Measurements from ENCODE around the gene EXT2. TPM values are rescaled to one million over a fixed set of nuclear protein-coding genes. Genes with fewer than 3 reads are reported as not detected.

Gene EXT2
- total and polyA plus RNA-seq, 10 of the 15 experiments (the other 5 are each of a cell fraction or from before 2014, with no cell fraction given): 3.8 to 31.4 (median 17.9) TPM

DNA sequence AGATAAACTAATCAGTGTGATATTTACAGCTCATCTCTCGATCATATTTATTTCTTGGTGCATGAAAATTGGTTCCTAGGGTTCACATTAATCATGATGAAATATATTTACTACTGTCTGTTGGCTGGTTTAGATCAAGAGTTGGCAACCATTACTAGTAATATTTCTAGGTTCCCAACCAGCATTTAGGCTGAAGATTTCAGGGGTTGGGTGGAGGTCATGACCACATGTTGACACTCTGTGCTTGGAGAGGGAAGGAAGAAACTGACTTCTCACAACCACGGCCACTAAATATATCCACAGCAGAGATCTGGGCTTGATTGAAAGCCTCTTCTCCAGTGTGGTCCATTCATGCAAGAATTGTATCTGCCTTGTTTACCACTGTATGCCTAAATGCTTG is 126.5 kb downstream of the EXT2 start (continued):
- TF ChIP-seq, protein P1, sequence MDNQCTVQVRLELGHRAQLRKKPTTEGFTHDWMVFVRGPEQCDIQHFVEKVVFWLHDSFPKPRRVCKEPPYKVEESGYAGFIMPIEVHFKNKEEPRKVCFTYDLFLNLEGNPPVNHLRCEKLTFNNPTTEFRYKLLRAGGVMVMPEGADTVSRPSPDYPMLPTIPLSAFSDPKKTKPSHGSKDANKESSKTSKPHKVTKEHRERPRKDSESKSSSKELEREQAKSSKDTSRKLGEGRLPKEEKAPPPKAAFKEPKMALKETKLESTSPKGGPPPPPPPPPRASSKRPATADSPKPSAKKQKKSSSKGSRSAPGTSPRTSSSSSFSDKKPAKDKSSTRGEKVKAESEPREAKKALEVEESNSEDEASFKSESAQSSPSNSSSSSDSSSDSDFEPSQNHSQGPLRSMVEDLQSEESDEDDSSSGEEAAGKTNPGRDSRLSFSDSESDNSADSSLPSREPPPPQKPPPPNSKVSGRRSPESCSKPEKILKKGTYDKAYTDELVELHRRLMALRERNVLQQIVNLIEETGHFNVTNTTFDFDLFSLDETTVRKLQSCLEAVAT (IDR thresholded peaks at IDR 0.05): no peak
- TF ChIP-seq RELA (IDR thresholded peaks at IDR 0.05; ENCODE audit: borderline replicate concordance, partially characterized antibody): no peak

DNA sequence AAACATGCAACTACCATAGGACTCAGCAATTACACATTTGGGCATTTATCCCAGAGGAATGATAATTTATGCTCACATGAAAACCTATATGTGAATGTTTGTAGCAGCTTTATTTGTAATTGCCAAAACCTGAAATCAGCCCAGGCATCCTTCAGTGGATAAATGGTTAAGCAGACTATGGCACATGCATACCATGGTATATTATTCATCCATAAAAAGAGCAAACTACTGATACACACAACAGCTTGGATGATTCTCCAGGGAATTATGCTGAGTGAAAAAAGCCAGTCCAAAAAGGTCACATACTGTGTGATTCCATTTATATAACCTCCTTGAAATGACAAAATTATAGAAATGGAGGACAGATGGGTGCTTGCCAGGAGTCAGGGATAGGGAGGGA is 127.8 kb downstream of the EXT2 start:
- Histone ChIP-seq H4K20me1 (ENCODE audit: control insufficient read depth, insufficient read depth) (no peaks in the 10 kb centered on the region), H3K9me3 (replicated peaks; ENCODE audit: control insufficient read depth, insufficient read depth, low read length) (no peaks in the 10 kb centered on the region), H3K27ac (ENCODE audit: control insufficient read depth, insufficient read depth) (no peak overlapping the region), H3K27me3 (replicated peaks in 1 of 2; ENCODE audit: control insufficient read depth in 2 of 2, insufficient read depth in 2 of 2, low read length in 1 of 2) (no peaks in the 10 kb centered on the region), H3K4me3 (no peak overlapping the region), H3K9ac (ENCODE audit: control insufficient read depth, insufficient read depth, low read length) (no peak overlapping the region), H3K4me1 (ENCODE audit: control insufficient read depth, insufficient read depth, low read length) (no peaks in the 10 kb centered on the region), H3K36me3 (ENCODE audit: control insufficient read depth in 2 of 2, insufficient read depth in 2 of 2, low read length in 1 of 2) (no peaks in the 10 kb centered on the region; a peak in 1 of 4 replicates), H3K79me2 (ENCODE audit: control insufficient read depth, insufficient read depth, low read length) (no peaks in the 10 kb centered on the region), H2AFZ (ENCODE audit: control insufficient read depth, low read depth, low read length) (no peak overlapping the region), H3K4me2 (ENCODE audit: control insufficient read depth, insufficient read depth) (no peak overlapping the region)
- BruUV-seq (replicated peaks): no TSS peak
- SMC1A ChIA-PET (ENCODE audit: uncharacterized antibody, unreplicated experiment): no interaction called here
- POLR2A ChIA-PET: no interaction called here
- RAD21 ChIA-PET (ENCODE audit: unreplicated experiment): no interaction called here
- in situ Hi-C loops (cut with MboI): no loop called here
- FAIRE-seq (no peak), ATAC-seq (no peak), DNase-seq (ENCODE audit: low read depth, low spot score) (no peak)
- TF ChIP-seq, protein P2, sequence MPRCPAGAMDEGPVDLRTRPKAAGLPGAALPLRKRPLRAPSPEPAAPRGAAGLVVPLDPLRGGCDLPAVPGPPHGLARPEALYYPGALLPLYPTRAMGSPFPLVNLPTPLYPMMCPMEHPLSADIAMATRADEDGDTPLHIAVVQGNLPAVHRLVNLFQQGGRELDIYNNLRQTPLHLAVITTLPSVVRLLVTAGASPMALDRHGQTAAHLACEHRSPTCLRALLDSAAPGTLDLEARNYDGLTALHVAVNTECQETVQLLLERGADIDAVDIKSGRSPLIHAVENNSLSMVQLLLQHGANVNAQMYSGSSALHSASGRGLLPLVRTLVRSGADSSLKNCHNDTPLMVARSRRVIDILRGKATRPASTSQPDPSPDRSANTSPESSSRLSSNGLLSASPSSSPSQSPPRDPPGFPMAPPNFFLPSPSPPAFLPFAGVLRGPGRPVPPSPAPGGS (IDR thresholded peaks at IDR 0.05; ENCODE audit: borderline replicate concordance, insufficient read depth, low read depth, low read length, poor library complexity, severe bottlenecking): no peak
- no peak for TF ChIP-seq RAD21 (IDR thresholded peaks at IDR 0.05; ENCODE audit: insufficient read depth, low read depth, low read length)
- no peak for TF ChIP-seq PAX5 (IDR thresholded peaks at IDR 0.05; ENCODE audit: borderline replicate concordance, low read depth, low read length)
- TF ChIP-seq HDAC6 (IDR thresholded peaks at IDR 0.05; ENCODE audit: unreplicated experiment): no peak
- no peak for TF ChIP-seq ASH2L (IDR thresholded peaks at IDR 0.05; ENCODE audit: borderline replicate concordance, low read depth)
- no peak for TF ChIP-seq MEF2B (IDR thresholded peaks at IDR 0.05; ENCODE audit: partially characterized antibody, poor library complexity, severe bottlenecking)
- no peak for TF ChIP-seq NR2C1 (IDR thresholded peaks at IDR 0.05)
- no peak for TF ChIP-seq ZBED1 (IDR thresholded peaks at IDR 0.05; ENCODE audit: borderline replicate concordance)
- no peak for TF ChIP-seq SUPT20H (IDR thresholded peaks at IDR 0.05; ENCODE audit: borderline replicate concordance, control insufficient read depth, low read depth, low read length)
- no peak for TF ChIP-seq TCF7 (IDR thresholded peaks at IDR 0.05; ENCODE audit: borderline replicate concordance)
- TF ChIP-seq MTA3 (IDR thresholded peaks at IDR 0.05; ENCODE audit: borderline replicate concordance, low read length): no peak
- CTCF ChIA-PET: no interaction called here
- intact Hi-C loops (cut with micrococcal nuclease; ENCODE audit: unreplicated experiment): no loop called here

Data from GM12878 (cell line).